K562 (cell line): ENCODE results near the gene ITGA11. TPM values are rescaled to one million over a fixed set of nuclear protein-coding genes. Genes with fewer than 3 reads are reported as not detected.

Experiments used
- CEBPG ChIP-seq, 3 experiments: fragments of 200-800 bp in 1 of 3; sonication (Bioruptor generic) in 1 of 3; sonication (generic) in 1 of 3; formaldehyde crosslinking in 1 of 3; IDR thresholded peaks in 2 of 3; conservative IDR thresholded peaks in 1 of 3; 2 replicates each; pipeline versions ENCODE4 v1.6.1 to v1.8.0; 2016 to 2022; ENCODE audit warnings: missing compliant biosample characterization in 2 of 3, missing genetic modification characterization in 2 of 3, mild to moderate bottlenecking in 1 of 3, missing genetic modification reagents in 1 of 3
- CTCFL ChIP-seq: IDR thresholded peaks from 2 replicates; pipeline ENCODE4 v1.6.1; 2011; ENCODE audit warnings: borderline replicate concordance, low read depth, mild to moderate bottlenecking, moderate library complexity, low read length; ENCODE audit not compliant: insufficient read depth, poor library complexity, severe bottlenecking
- E2F1 ChIP-seq: sonication (generic); formaldehyde crosslinking; IDR thresholded peaks from 2 replicates; pipeline ENCODE4 v1.8.1; 2023; ENCODE audit warnings: mild to moderate bottlenecking, missing genetic modification reagents, moderate library complexity
- ELK3 ChIP-seq: fragments of 450-650 bp; formaldehyde crosslinking; IDR thresholded peaks from 2 replicates; pipeline ENCODE4 v1.4.0; 2020; ENCODE audit warnings: mild to moderate bottlenecking
- FOS ChIP-seq: IDR thresholded peaks from 3 replicates; pipeline ENCODE4 v1.6.1; 2011; ENCODE audit not compliant: insufficient read length; ENCODE audit errors: extremely low read depth
- HDAC1 ChIP-seq, 2 experiments: fragments of 450-650 bp; IDR thresholded peaks; 2 replicates each; pipeline ENCODE4 v1.6.1; 2016 to 2017; ENCODE audit warnings: inconsistent platforms in 1 of 2, mild to moderate bottlenecking in 1 of 2, moderate library complexity in 1 of 2
- KAT2B ChIP-seq: IDR thresholded peaks from one replicate; pipeline ENCODE4 v1.6.1; 2012; ENCODE audit warnings: low read depth, mild to moderate bottlenecking, control low read depth, inconsistent platforms, low read length, moderate library complexity
- KAT7 ChIP-seq: sonication (generic); formaldehyde crosslinking; IDR thresholded peaks from 2 replicates; pipeline ENCODE4 v1.8.0; 2022; ENCODE audit warnings: missing genetic modification reagents, mild to moderate bottlenecking, borderline replicate concordance
- MAFK ChIP-seq: IDR thresholded peaks from 2 replicates; pipeline ENCODE4 v1.6.1; 2011; ENCODE audit warnings: low read length, improper control_type of control experiment
- NCOR1 ChIP-seq: fragments of 450-650 bp; IDR thresholded peaks from 2 replicates; pipeline ENCODE4 v1.6.1; 2016; ENCODE audit warnings: mild to moderate bottlenecking, moderate library complexity
- POLR2AphosphoS2 ChIP-seq: IDR thresholded peaks from 2 replicates; pipeline ENCODE4 v1.6.1; 2012; ENCODE audit warnings: low read length, improper control_type of control experiment
- RAD51 ChIP-seq: fragments of 450-650 bp; IDR thresholded peaks from 2 replicates; pipeline ENCODE4 v1.7.1; 2016; ENCODE audit warnings: low read depth, mild to moderate bottlenecking, borderline replicate concordance
- SPI1 ChIP-seq: IDR thresholded peaks from 2 replicates; pipeline ENCODE4 v1.6.1; 2011; ENCODE audit warnings: low read depth, low read length, control low read depth, borderline replicate concordance
- USF2 ChIP-seq: sonication (generic); formaldehyde crosslinking; IDR thresholded peaks from 2 replicates; pipeline ENCODE4 v1.5.0; 2020; ENCODE audit warnings: missing genetic modification reagents
- ZBED1 ChIP-seq: IDR thresholded peaks from 2 replicates; pipeline ENCODE4 v1.6.1; 2014
- ZBTB17 ChIP-seq: fragments of 450-650 bp; formaldehyde crosslinking; IDR thresholded peaks from 2 replicates; pipeline ENCODE4 v1.4.0; 2020; ENCODE audit warnings: mild to moderate bottlenecking
- ZBTB33 ChIP-seq: sonication (generic); formaldehyde crosslinking; IDR thresholded peaks from 2 replicates; pipeline ENCODE4 v1.8.1; 2023; ENCODE audit warnings: mild to moderate bottlenecking, missing genetic modification reagents
- ZKSCAN1 ChIP-seq: fragments of 150-350 bp; IDR thresholded peaks from 2 replicates; pipeline ENCODE4 v1.6.1; 2016; ENCODE audit warnings: low read depth, low read length
- ZNF644 ChIP-seq: fragments of 200-800 bp; sonication (Bioruptor generic); IDR thresholded peaks from 2 replicates; pipeline ENCODE4 v1.6.1; 2016; ENCODE audit warnings: low read depth, missing genetic modification characterization, missing compliant biosample characterization
- ZNF740 ChIP-seq, 3 experiments: fragments of 200-800 bp in 1 of 3; sonication (Bioruptor generic) in 1 of 3; sonication (generic) in 1 of 3; formaldehyde crosslinking in 1 of 3; IDR thresholded peaks; 2 replicates each; pipeline versions ENCODE4 v1.6.1 to v1.8.0; 2016 to 2022; ENCODE audit warnings: mild to moderate bottlenecking in 2 of 3, missing compliant biosample characterization in 2 of 3, missing genetic modification characterization in 2 of 3, missing genetic modification reagents in 1 of 3
- polyA plus RNA-seq, 8 experiments: library from polyadenylated mRNA; depleted of rRNA in 4 of 8; stranded (reverse) in 5 of 8; unstranded in 3 of 8; fragments of >200 nt; fragmentation: Nextera tagmentation in 2 of 8; fragmentation: Illumina TruSeq in 1 of 8; extraction: Ambion mirVana in 2 of 8; extraction: Trizol in 1 of 8; gene quantifications; 2 replicates each; pipeline versions ENCODE4 v1.2.1 to v1.2.3, GENCODE V29; 2011 to 2014; ENCODE audit warnings: inconsistent platforms in 1 of 8, missing spikeins in 1 of 8
- total RNA-seq, 7 experiments: library from RNA; depleted of rRNA in 6 of 7; stranded (reverse); fragments of >200 nt in 6 of 7; fragmentation: Illumina TruSeq in 2 of 7; extraction: Trizol in 2 of 7; gene quantifications; 2 replicates each; pipeline versions ENCODE4 v1.2.1 to v1.2.3, GENCODE V29; 2011 to 2021; ENCODE audit warnings: low replicate concordance in 1 of 7

Gene ITGA11
- total and polyA plus RNA-seq, 9 of the 15 experiments (the other 6 are each of a cell fraction or from before 2014, with no cell fraction given): 0.01 TPM; not detected in 8

GRCh38 chr15:68278345-68278594, 153.7 kb downstream of the ITGA11 start (continued):
- TF ChIP-seq ZNF740 (CRISPR knock-in tag; IDR thresholded peaks at IDR 0.05): peak; percentile 53; the same call in 1 of the 2 replicates
- TF ChIP-seq ZNF740 (tag; IDR thresholded peaks at IDR 0.05): no peak
- TF ChIP-seq CTCFL: peak; percentile 50
- TF ChIP-seq ELK3: no peak
- no peak for TF ChIP-seq POLR2AphosphoS2
- no peak for TF ChIP-seq ZBTB33 (CRISPR knock-in tag)
- TF ChIP-seq CEBPG (CRISPR knock-in tag; IDR thresholded peaks at IDR 0.05): no peak
- no peak for TF ChIP-seq CEBPG (tag; conservative IDR thresholded peaks at IDR 0.05 in 1 of 2, IDR thresholded peaks at IDR 0.05 in 1 of 2)
- TF ChIP-seq KAT2B: no peak
- no peak for TF ChIP-seq HDAC1 (IDR thresholded peaks at IDR 0.05)
- no peak for TF ChIP-seq SPI1
- TF ChIP-seq USF2 (CRISPR knock-in tag): no peak
- TF ChIP-seq KAT7: peak; percentile 93; the same call in 1 of the 2 replicates
- no peak for TF ChIP-seq ZBED1
- TF ChIP-seq ZNF644 (tag): no peak
- TF ChIP-seq FOS: no peak
- no peak for TF ChIP-seq ZKSCAN1
- no peak for TF ChIP-seq ZBTB17 (CRISPR knock-in tag)
- no peak for TF ChIP-seq NCOR1
- TF ChIP-seq E2F1 (CRISPR knock-in tag): no peak
- TF ChIP-seq RAD51: no peak
- TF ChIP-seq MAFK: no peak
